CD14-positive monocyte (primary cell): Measurements from ENCODE around the gene RNF213. TPM values are rescaled to one million over a fixed set of nuclear protein-coding genes. Genes with fewer than 3 reads are reported as not detected.

Experiments used
- DNase-seq, 3 donors: peaks; one replicate each; pipeline ENCODE4 v3.0.0-alpha.2; 2011 to 2022
- H2AFZ ChIP-seq: 2 replicates; pipeline ENCODE4 v1.6.0; 2012; ENCODE audit warnings: mild to moderate bottlenecking, low read depth, low read length, inconsistent platforms; ENCODE audit not compliant: insufficient read depth, poor library complexity, severe bottlenecking
- H3K27ac ChIP-seq, 2 donors: 1 replicate in 1 of 2; 2 replicates in 1 of 2; pipeline ENCODE4 v1.5.1; 2012 to 2013; ENCODE audit warnings: low read length in 2 of 2, control low read depth in 1 of 2, inconsistent platforms in 1 of 2, low read depth in 1 of 2, mild to moderate bottlenecking in 1 of 2
- H3K27me3 ChIP-seq, 2 donors: one replicate each; pipeline versions ENCODE4 v1.6.0 to v1.6.1; 2011 to 2013; ENCODE audit warnings: low read length in 2 of 2; ENCODE audit not compliant: control insufficient read depth in 2 of 2, insufficient read depth in 2 of 2
- H3K36me3 ChIP-seq, 2 donors: replicated peaks in 1 of 2; 1 replicate in 1 of 2; 2 replicates in 1 of 2; pipeline versions ENCODE4 v1.5.1 to v1.6.1; 2012 to 2013; ENCODE audit warnings: low read length in 2 of 2, control low read depth in 1 of 2, inconsistent platforms in 1 of 2, mild to moderate bottlenecking in 1 of 2; ENCODE audit not compliant: insufficient read depth in 2 of 2, control insufficient read depth in 1 of 2
- H3K4me1 ChIP-seq, 2 donors: 1 replicate in 1 of 2; 2 replicates in 1 of 2; pipeline versions ENCODE4 v1.5.1 to v1.6.1; 2012 to 2013; ENCODE audit warnings: low read length in 2 of 2, control low read depth in 1 of 2, inconsistent platforms in 1 of 2, mild to moderate bottlenecking in 1 of 2, moderate library complexity in 1 of 2; ENCODE audit not compliant: insufficient read depth in 2 of 2, control insufficient read depth in 1 of 2
- H3K4me2 ChIP-seq: replicated peaks from 2 replicates; pipeline ENCODE3; 2012; ENCODE audit warnings: low read length, moderate library complexity, mild to moderate bottlenecking; ENCODE audit not compliant: poor library complexity, severe bottlenecking; ENCODE audit errors: extremely low read depth
- H3K4me3 ChIP-seq, 3 experiments: fragments of 200-600 bp in 1 of 3; sonication (generic) in 1 of 3; replicated peaks in 1 of 3; 1 replicate in 2 of 3; 2 replicates in 1 of 3; pipeline ENCODE4 v1.5.1; 2011 to 2013; ENCODE audit warnings: low read length in 3 of 3, mild to moderate bottlenecking in 3 of 3, control low read depth in 2 of 3, low read depth in 2 of 3, inconsistent platforms in 1 of 3, moderate library complexity in 1 of 3
- H3K79me2 ChIP-seq: 2 replicates; pipeline ENCODE4 v1.6.0; 2012; ENCODE audit warnings: mild to moderate bottlenecking, control low read depth, inconsistent platforms, low read length, moderate library complexity; ENCODE audit not compliant: insufficient read depth
- H3K9ac ChIP-seq: 2 replicates; pipeline ENCODE4 v1.6.0; 2017; ENCODE audit warnings: low read length, mild to moderate bottlenecking; ENCODE audit not compliant: insufficient read depth, poor library complexity, severe bottlenecking
- H3K9me3 ChIP-seq, 2 donors: replicated peaks in 1 of 2; 1 replicate in 1 of 2; 2 replicates in 1 of 2; pipeline versions ENCODE4 v1.5.1 to v1.6.1; 2012 to 2013; ENCODE audit warnings: low read length in 2 of 2, control low read depth in 1 of 2; ENCODE audit not compliant: control insufficient read depth in 1 of 2, insufficient read depth in 1 of 2
- H4K20me1 ChIP-seq: 2 replicates; pipeline ENCODE4 v1.6.0; 2012; ENCODE audit warnings: mild to moderate bottlenecking, low read length, control low read depth, moderate library complexity; ENCODE audit not compliant: insufficient read depth
- H3K27ac Mint-ChIP-seq, 7 donors: one replicate each; pipeline ENCODE4 v1.8.0; 2020; ENCODE audit warnings: mild to moderate bottlenecking in 7 of 7, mixed read lengths in 7 of 7, moderate library complexity in 6 of 7, inconsistent platforms in 2 of 7
- H3K27me3 Mint-ChIP-seq, 3 donors: one replicate each; pipeline ENCODE4 v1.8.0; 2021 to 2022; ENCODE audit warnings: low read depth in 3 of 3, mild to moderate bottlenecking in 3 of 3, mixed read lengths in 3 of 3, moderate library complexity in 3 of 3, inconsistent platforms in 1 of 3
- H3K36me3 Mint-ChIP-seq, 2 donors: one replicate each; pipeline ENCODE4 v1.8.0; 2020; ENCODE audit warnings: mixed read lengths in 2 of 2, inconsistent platforms in 1 of 2, mild to moderate bottlenecking in 1 of 2
- H3K4me1 Mint-ChIP-seq: one replicate; pipeline ENCODE4 v1.8.0; 2020; ENCODE audit warnings: mild to moderate bottlenecking, mixed read lengths
- H3K4me3 Mint-ChIP-seq, 2 donors: one replicate each; pipeline ENCODE4 v1.8.0; 2020; ENCODE audit warnings: mild to moderate bottlenecking in 2 of 2, mixed read lengths in 2 of 2, moderate library complexity in 1 of 2
- H3K9me3 Mint-ChIP-seq, 7 donors: one replicate each; pipeline ENCODE4 v1.8.0; 2020 to 2022; ENCODE audit warnings: mixed read lengths in 7 of 7, mild to moderate bottlenecking in 6 of 7, moderate library complexity in 6 of 7, inconsistent platforms in 2 of 7
- CTCF ChIP-seq: fragments of 200-600 bp; IDR thresholded peaks from one replicate; pipeline ENCODE4 v1.8.0; 2022; ENCODE audit warnings: antibody characterized with exemption, mild to moderate bottlenecking
- WGBS: methylation state at CpG from one replicate; pipeline ENCODE4 v1.1.5; 2013; ENCODE audit warnings: missing lambda C conversion rate; ENCODE audit not compliant: insufficient coverage; 5-methylcytosine and 5-hydroxymethylcytosine counted together
- intact Hi-C, 2 donors: fragments of 100-400 bp; cut with micrococcal nuclease; formaldehyde crosslinking; loops; one replicate each; pipeline versions ENCODE4 v1.15.0 to v1.15.1; 2023
- polyA plus RNA-seq, 3 donors: library from polyadenylated mRNA; depleted of rRNA in 1 of 3; unstranded in 2 of 3; stranded (reverse) in 1 of 3; fragments of 300-500 nt in 2 of 3; fragments of >200 nt in 1 of 3; fragmentation: Illumina TruSeq in 2 of 3; gene quantifications; 1 replicate in 2 of 3; 2 replicates in 1 of 3; pipeline ENCODE4 v1.2.3, GENCODE V29; 2012 to 2021

Gene RNF213
- polyA plus RNA-seq, 3 donors: 10.3 to 196 (median 18.1) TPM

GRCh38 chr17:80287806-80288567, 27.3 kb downstream of the RNF213 start:
- Histone ChIP-seq H3K9me3 (no peaks in the 10 kb centered on the region), H3K27ac (peak overlapping the region in 1 of 2 donors; percentile 6), H3K36me3 (peaks cover 69 to 92% of the 10 kb centered on the region in 2 donors), H2AFZ (no peak overlapping the region), H3K4me3 (no peak overlapping the region), H3K4me2 (no peak overlapping the region), H3K79me2 (peaks cover 13% of the 10 kb centered on the region), H3K27me3 (no peaks in the 10 kb centered on the region), H3K4me1 (peaks cover 13 to 27% of the 10 kb centered on the region in 2 donors), H3K9ac (peak overlapping the region; percentile 4), H4K20me1 (peaks cover 99% of the 10 kb centered on the region)
- no peak for TF ChIP-seq CTCF
- H3K36me3 Mint-ChIP-seq: peaks cover 57 to 91% of the 10 kb centered on the region in 2 donors
- no peak for DNase-seq
- intact Hi-C loops: no loop called here
- no peak overlapping the region for H3K4me3 Mint-ChIP-seq
- 60% methylated on average over 17 of the region's 22 CpGs for WGBS
- H3K4me1 Mint-ChIP-seq: peaks cover 29% of the 10 kb centered on the region
- H3K27ac Mint-ChIP-seq: peak overlapping the region in 5 of 7 donors; percentile 5 to 73 (median 64)
- H3K27me3 Mint-ChIP-seq: peaks cover 0 to 2% (median 0%) of the 10 kb centered on the region in 3 donors
- peaks cover 0 to 2% (median 0%) of the 10 kb centered on the region in 7 donors for H3K9me3 Mint-ChIP-seq

- Mint-ChIP-seq H3K36me3 (peaks cover 66 to 90% of the 10 kb centered on the region in 2 donors), H3K27ac (peak overlapping the region in 6 of 7 donors; percentile 3 to 81 (median 71)), H3K4me1 (peaks cover 27% of the 10 kb centered on the region), H3K9me3 (peaks cover 0 to 2% (median 0%) of the 10 kb centered on the region in 7 donors), H3K27me3 (peaks cover 0 to 2% (median 0%) of the 10 kb centered on the region in 3 donors), H3K4me3 (no peak overlapping the region)
- no peaks in the 10 kb centered on the region for H3K9me3 ChIP-seq
- no peak overlapping the region for H2AFZ ChIP-seq
- H3K9ac ChIP-seq: no peak overlapping the region
- H3K4me2 ChIP-seq: no peak overlapping the region
- peaks cover 2% of the 10 kb centered on the region for H3K79me2 ChIP-seq
- H4K20me1 ChIP-seq: peaks cover 99% of the 10 kb centered on the region
- no peak overlapping the region for H3K4me3 ChIP-seq
- WGBS: 0% methylated on average over 5 of the region's 6 CpGs
- intact Hi-C loops: no loop called here
- peaks cover 77 to 93% of the 10 kb centered on the region in 2 donors for H3K36me3 ChIP-seq
- H3K27ac ChIP-seq: peak overlapping the region; percentile 7 to 61
- H3K27me3 ChIP-seq: no peaks in the 10 kb centered on the region
- TF ChIP-seq CTCF: no peak
- DNase-seq: no peak
- peaks cover 13 to 27% of the 10 kb centered on the region in 2 donors for H3K4me1 ChIP-seq
Observed at GRCh38 chr17:80289616-80290015, 29.0 kb downstream of the RNF213 start.
